ENCODE data around the gene DMBX1. TPM values are rescaled to one million over a fixed set of nuclear protein-coding genes. Genes with fewer than 3 reads are reported as not detected.

Gene DMBX1
- total RNA-seq, 1 donor from 2014 or later: not detected

DNA sequence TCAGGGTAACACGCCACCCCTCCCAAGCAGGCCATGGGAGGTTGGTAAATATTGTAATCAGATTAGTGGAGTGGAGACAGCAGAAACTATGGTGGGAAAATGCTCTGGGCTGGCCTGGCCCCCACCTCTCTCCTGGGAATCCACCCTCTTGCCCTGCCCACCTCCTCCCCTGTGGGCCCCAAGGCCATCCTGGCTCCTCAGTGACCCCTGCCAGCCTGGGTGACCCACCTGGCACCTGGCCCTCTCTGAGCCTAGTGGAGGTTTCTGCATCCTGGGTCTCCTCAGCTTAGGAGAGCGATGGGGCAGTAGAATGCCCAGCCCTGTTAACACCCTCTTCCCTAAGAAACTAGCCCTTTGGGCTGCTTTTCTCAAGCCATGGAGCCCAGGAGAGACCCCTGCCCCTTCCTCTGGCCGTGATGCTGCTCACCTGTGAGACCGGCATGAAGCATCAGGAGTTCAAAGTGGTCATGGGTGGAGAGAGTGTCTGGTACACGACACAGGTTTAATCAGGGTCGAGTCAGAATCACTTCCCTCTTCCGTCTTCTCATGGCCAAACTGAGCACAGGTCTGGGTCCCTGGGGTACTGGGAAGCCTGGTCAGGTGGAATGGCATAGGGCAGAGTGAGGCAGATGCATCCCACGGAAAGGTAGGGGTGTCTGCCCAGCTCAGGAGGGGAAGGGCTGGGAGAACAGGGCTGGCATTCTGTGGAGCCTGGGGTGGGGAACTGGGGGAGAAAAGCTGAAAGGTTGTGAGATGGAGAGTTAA, 10.7 kb upstream of the DMBX1 start:
- DNase-seq: no peak
- intact Hi-C loops (cut with micrococcal nuclease): no loop called here
- ATAC-seq: no peak

GRCh38 chr1:46479744-46480350, 9.8 kb upstream of the DMBX1 start:
- intact Hi-C loops (cut with micrococcal nuclease): no loop called here
- no peak for DNase-seq

GRCh38 chr1:46480959-46481646, 8.5 kb upstream of the DMBX1 start:
- DNase-seq (no peak), ATAC-seq (no peak)
- intact Hi-C loops (cut with micrococcal nuclease): no loop called here

More at GRCh38 chr1:46479744-46480350, 9.8 kb upstream of the DMBX1 start:
- no peak for ATAC-seq

DNA sequence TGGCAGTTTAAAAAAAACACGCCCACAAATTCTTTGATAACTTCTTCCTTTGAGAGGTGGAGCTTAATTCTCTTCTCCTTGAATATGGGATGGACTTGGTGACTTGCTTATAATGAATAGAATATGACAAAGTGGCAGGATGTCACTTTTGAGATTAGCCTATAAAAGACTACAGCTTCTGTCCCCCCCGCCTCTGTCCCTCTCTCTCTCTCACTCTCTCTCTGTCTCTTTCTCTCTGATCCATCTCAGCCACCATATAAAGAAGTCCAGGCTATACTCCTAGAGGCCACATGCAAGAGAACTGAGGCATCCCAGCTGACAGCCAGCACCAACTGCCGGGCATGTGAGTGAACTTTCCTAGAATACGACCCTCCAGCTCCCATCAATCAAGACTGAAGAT, 7.7 kb upstream of the DMBX1 start:
- intact Hi-C loops (cut with micrococcal nuclease): no loop called here
- no peak for ATAC-seq
- no peak for DNase-seq

GRCh38 chr1:46483589-46483988, 6.0 kb upstream of the DMBX1 start:
- ATAC-seq (no peak), DNase-seq (no peak)
- intact Hi-C loops (cut with micrococcal nuclease): no loop called here

DNA sequence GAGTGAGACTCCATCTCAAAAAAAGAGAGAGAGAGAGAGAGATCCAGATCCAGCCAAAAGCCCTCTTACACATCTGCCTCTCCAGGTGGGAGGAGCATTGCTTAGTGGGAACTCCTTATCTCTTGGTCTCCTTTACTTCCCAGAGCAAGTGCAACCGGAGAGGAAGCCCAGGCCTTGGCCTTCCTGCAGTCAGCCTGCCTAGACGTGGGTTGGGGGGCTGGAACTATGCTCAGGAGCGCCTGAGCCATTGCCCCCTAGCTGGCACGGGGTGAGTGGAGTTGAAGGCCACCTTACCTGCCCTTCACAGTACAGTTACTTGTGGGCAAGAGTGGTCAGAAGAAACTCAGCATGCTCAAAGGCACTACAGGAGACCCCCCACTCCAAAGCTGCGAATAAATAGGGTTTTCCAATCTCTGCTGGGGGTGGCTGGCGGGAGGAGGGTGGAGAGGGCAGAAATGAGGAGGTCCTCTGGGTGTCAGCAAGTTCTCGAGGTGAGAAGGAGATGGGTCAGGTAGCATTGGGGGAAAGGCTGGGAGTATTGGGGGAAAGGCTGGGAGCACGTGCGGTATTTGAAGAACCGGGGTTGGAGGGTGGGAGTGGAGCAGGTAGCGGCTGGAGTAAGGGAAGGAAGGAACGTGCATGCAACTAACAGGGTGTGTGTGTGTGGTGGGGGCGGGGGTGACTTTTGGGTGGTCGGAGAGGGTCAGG, 4.7 kb upstream of the DMBX1 start:
- no peak for ATAC-seq
- intact Hi-C loops (cut with micrococcal nuclease): no loop called here
- no peak for DNase-seq

- ATAC-seq: no peak
- intact Hi-C loops (cut with micrococcal nuclease): no loop called here
- DNase-seq: no peak
These were observed 3.8 kb upstream of the DMBX1 start for GRCh38 chr1:46485564-46486431.

- ATAC-seq (no peak), DNase-seq (no peak)
- intact Hi-C loops (cut with micrococcal nuclease): no loop called here
These were observed 3.1 kb upstream of the DMBX1 start for GRCh38 chr1:46486432-46487015.

GRCh38 chr1:46487818-46488218, 1.8 kb upstream of the DMBX1 start:
- no peak for DNase-seq
- intact Hi-C loops (cut with micrococcal nuclease): no loop called here
- no peak for ATAC-seq

DNA sequence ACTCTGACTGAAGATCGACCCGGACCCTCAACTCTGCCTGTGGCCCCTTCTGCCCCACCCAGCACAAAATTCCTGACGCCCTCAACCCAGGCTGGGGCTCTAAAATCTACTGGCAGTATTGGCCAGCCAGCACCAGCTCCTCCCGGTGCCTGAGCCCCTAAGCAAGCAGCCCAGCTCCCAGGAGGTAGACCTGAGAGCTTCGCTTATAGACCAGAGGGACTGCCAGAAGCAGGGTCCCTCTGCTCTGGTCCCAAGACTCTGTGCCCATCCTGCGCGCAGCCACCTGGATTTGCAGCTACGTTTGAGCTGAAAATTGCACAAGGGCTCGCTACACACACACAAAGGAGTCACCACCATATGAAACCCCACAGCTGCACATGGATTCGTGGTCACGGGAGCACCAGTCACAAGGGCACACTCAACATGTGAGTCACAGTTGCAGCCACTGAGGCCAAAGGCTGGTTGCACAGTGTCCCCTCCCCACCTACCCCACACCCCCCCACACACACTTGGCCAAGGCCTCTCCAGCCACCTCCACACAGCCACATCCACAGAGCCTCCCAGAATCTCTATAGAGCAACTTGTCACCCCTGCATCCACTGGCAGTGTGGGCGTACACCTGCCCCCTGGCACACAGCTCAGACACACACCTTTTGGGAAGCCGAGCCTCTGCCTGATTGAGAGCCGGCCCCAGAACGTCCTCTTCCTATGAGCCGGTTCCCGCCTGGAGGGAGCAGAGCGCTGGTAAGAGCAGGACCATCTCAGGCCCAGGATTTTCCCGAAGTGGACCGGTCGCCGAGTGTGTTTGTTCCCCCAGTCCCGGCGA, 1.1 kb upstream of the DMBX1 start:
- intact Hi-C loops (cut with micrococcal nuclease): no loop called here
- no peak for ATAC-seq
- DNase-seq: no peak

DNA sequence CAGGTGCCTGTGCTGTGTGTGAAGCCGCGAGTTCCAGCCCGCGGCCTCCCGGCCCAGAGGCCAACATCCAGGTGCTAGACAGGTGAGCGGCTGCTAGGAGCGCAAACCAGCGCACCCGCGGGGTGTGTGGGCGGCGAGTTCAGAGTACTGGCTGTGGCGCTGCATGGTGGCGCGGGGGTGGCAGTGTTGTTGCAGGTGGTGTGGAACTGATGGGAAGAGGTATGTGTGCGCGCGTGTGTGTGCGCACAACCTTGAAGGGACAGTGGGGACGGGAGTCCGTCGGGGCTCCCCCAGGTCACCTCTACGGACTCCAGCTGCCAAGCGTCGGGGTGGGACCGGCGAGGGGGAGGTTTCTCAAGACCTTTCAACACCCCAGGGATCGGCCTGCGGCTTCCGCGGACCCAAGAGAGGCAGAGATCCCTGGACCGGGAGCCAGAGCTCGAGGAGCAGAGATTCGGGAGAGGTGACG, 433 bp upstream of the DMBX1 start:
- ATAC-seq (no peak), DNase-seq (no peak)
- intact Hi-C loops (cut with micrococcal nuclease): no loop called here

DNA sequence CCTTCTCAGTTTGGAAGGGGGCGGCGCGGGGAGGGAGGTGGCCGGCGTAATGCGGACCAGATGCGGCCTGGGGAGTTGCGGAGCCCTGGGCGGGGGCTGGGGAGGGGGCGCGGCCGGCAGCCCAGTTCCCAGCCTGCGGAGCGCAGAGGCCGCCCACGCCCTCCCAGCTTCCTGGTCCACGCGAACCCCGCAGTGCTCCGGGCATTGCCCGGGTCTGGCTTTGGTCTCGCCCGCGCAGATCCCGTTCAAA, 695 bp downstream of the DMBX1 start:
- intact Hi-C loops (cut with micrococcal nuclease): no loop called here
- DNase-seq (no peak), ATAC-seq (no peak)

- intact Hi-C loops (cut with micrococcal nuclease): no loop called here
- no peak for ATAC-seq
- DNase-seq: no peak
These were observed 1.2 kb downstream of the DMBX1 start for GRCh38 chr1:46490656-46491442.

DNA sequence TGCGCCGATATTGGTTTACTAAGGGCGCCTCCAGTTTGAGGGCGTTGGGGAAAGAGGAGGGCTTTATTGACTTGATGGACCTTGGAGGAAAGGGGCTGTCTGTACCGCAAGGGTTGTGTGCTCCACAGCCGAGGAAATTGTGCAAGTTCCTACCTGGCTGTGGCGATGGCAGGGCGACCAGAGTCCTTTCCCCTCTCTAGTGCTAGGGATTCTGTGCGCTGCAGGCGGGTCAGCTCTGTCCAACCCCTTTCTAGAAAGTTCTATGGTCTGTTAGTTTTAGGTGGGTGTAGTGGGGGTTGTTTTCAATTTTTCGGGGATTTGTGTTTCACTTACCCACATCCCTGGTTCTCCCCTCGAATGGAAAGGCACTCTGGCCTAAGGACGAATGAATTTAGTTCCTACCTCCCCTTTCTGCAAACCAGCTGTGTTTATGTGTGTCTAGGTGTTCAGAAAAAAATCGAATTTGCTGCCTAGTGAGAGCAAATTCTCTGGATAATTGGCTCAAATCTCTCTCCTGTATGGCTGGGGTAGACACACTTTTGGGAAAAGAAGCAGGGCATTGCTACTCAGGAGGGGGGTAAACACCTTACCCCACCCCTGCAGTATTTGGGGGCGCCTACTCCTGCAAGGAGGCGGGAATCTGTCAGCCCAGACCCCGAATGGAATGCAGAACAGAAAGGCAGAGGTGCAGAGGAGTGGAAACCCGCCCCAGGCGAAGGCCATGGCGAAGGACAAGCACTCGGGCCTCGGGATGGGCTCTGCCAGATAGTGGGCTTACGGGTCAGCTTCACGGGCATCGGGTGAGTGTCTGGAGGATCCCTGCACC, 2.0 kb downstream of the DMBX1 start:
- no peak for DNase-seq
- intact Hi-C loops (cut with micrococcal nuclease): no loop called here
- ATAC-seq: no peak

GRCh38 chr1:46492269-46492853, 2.7 kb downstream of the DMBX1 start:
- intact Hi-C loops (cut with micrococcal nuclease): no loop called here
- no peak for DNase-seq
- ATAC-seq: no peak

GRCh38 chr1:46492871-46493270, 3.2 kb downstream of the DMBX1 start:
- intact Hi-C loops (cut with micrococcal nuclease): no loop called here
- DNase-seq (no peak), ATAC-seq (no peak)
